GM18868 (cell line): ENCODE data around the gene LENG9.

ENCODE experiments used
- ATAC-seq: cut with Tn5 transposase; IDR thresholded peaks from one replicate; pipeline ENCODE4 v1.9.1; 2021; ENCODE audit warnings: mild to moderate bottlenecking, moderate library complexity; ENCODE audit not compliant: unreplicated experiment

Gene LENG9

GRCh38 chr19:54439174-54439851 lies 24.3 kb downstream of the LENG9 start:
- ATAC-seq, result no peak

GRCh38 chr19:54436628-54437252 lies 26.8 kb downstream of the LENG9 start:
- ATAC-seq, result no peak

- no peak for ATAC-seq
These were observed 27.5 kb downstream of the LENG9 start for GRCh38 chr19:54436031-54436523.

GRCh38 chr19:54435551-54436016 lies 28.0 kb downstream of the LENG9 start:
- no peak for ATAC-seq

- no peak for ATAC-seq
These were observed 28.7 kb downstream of the LENG9 start for GRCh38 chr19:54434873-54435214.

GRCh38 chr19:54434112-54434872 lies 29.3 kb downstream of the LENG9 start:
- no peak for ATAC-seq

- ATAC-seq, result no peak
These were observed 29.9 kb downstream of the LENG9 start for GRCh38 chr19:54433697-54434096.

- no peak for ATAC-seq
These were observed 31.3 kb downstream of the LENG9 start for GRCh38 chr19:54432144-54432738.

GRCh38 chr19:54431255-54431838 lies 32.2 kb downstream of the LENG9 start:
- no peak for ATAC-seq

- no peak for ATAC-seq
These were observed 33.0 kb downstream of the LENG9 start for GRCh38 chr19:54430306-54431254.

- ATAC-seq, result no peak
These were observed 33.9 kb downstream of the LENG9 start for GRCh38 chr19:54429545-54430227.

GRCh38 chr19:54429176-54429495 lies 34.4 kb downstream of the LENG9 start:
- no peak for ATAC-seq

GRCh38 chr19:54428323-54429175 lies 35.0 kb downstream of the LENG9 start:
- no peak for ATAC-seq

- ATAC-seq, result no peak
These were observed 36.0 kb downstream of the LENG9 start for GRCh38 chr19:54427586-54427985.

GRCh38 chr19:54426291-54426931 lies 37.2 kb downstream of the LENG9 start:
- ATAC-seq, result no peak

GRCh38 chr19:54425382-54425723 lies 38.2 kb downstream of the LENG9 start:
- ATAC-seq, result no peak

- ATAC-seq, result no peak
These were observed 38.8 kb downstream of the LENG9 start for GRCh38 chr19:54424660-54425381.

GRCh38 chr19:54424201-54424600 lies 39.4 kb downstream of the LENG9 start:
- no peak for ATAC-seq
